Gastroesophageal sphincter (tissue), 3 donors: ENCODE data around the gene PRKG1.

Experiments
- CTCF ChIP-seq, 4 experiments: fragments of 200-600 bp in 2 of 4; fragments of 450-650 bp in 2 of 4; sonication (generic) in 1 of 4; IDR thresholded peaks; one replicate each; pipeline ENCODE4 v1.5.1; 2017 to 2019; ENCODE audit warnings: antibody characterized with exemption in 4 of 4, mild to moderate bottlenecking in 2 of 4, moderate library complexity in 2 of 4
- POLR2A ChIP-seq, 2 donors: fragments of 450-650 bp; IDR thresholded peaks; one replicate each; pipeline ENCODE4 v1.6.1; 2017; ENCODE audit warnings: antibody characterized with exemption in 2 of 2, mild to moderate bottlenecking in 2 of 2, moderate library complexity in 1 of 2
- POLR2AphosphoS5 ChIP-seq: sonication (generic); formaldehyde crosslinking; IDR thresholded peaks from one replicate; pipeline ENCODE4 v1.6.1; 2017; ENCODE audit warnings: antibody characterized with exemption

- TF ChIP-seq POLR2A (IDR thresholded peaks at IDR 0.05) (no peak), POLR2AphosphoS5 (no peak), CTCF (IDR thresholded peaks at IDR 0.05) (no peak)
Observed at GRCh38 chr10:52187521-52188258, 1113.4 kb downstream of the PRKG1 start.
